Measurements from ENCODE around the gene CDHR1. TPM values are rescaled to one million over a fixed set of nuclear protein-coding genes. Genes with fewer than 3 reads are reported as not detected.
"Not testable (repeated sequence)": the region's sequence is repeated elsewhere in the genome, so short reads cannot be mapped to it uniquely, and the experiment has no call there.

Gene CDHR1
- total RNA-seq, 1 donor from 2014 or later, result 2.5 TPM

- no peak for DNase-seq (ENCODE audit: low read depth)
- H3K4me3 ChIP-seq (ENCODE audit: low read depth, low read length), result no peak overlapping the region
- TF ChIP-seq, protein P1, sequence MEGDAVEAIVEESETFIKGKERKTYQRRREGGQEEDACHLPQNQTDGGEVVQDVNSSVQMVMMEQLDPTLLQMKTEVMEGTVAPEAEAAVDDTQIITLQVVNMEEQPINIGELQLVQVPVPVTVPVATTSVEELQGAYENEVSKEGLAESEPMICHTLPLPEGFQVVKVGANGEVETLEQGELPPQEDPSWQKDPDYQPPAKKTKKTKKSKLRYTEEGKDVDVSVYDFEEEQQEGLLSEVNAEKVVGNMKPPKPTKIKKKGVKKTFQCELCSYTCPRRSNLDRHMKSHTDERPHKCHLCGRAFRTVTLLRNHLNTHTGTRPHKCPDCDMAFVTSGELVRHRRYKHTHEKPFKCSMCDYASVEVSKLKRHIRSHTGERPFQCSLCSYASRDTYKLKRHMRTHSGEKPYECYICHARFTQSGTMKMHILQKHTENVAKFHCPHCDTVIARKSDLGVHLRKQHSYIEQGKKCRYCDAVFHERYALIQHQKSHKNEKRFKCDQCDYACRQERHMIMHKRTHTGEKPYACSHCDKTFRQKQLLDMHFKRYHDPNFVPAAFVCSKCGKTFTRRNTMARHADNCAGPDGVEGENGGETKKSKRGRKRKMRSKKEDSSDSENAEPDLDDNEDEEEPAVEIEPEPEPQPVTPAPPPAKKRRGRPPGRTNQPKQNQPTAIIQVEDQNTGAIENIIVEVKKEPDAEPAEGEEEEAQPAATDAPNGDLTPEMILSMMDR (conservative IDR thresholded peaks at IDR 0.05; ENCODE audit: low read depth, low read length), result no peak
Observed at GRCh38 chr10:84166620-84167288, 27.6 kb upstream of the CDHR1 start.

DNA sequence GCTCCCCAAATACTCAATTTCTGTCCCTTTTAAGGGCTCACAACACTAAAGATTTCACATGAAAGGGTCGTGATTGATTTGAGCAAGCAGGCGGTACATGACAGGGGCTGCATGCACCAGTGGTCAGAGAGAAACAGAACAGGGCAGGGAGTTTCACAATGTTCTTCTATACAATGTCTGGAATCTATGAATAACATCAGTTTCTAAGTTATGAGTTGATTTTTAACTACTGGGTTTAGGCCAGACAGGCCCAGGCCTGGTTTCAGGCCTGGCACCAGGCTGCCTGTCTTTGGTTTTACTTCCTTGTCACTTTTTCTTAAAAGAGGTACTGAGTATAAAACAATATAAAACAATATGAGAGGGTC lies 27.1 kb upstream of the CDHR1 start:
- DNase-seq (ENCODE audit: low read depth); H3K4me3 ChIP-seq (ENCODE audit: low read depth, low read length): not testable (repeated sequence)

DNA sequence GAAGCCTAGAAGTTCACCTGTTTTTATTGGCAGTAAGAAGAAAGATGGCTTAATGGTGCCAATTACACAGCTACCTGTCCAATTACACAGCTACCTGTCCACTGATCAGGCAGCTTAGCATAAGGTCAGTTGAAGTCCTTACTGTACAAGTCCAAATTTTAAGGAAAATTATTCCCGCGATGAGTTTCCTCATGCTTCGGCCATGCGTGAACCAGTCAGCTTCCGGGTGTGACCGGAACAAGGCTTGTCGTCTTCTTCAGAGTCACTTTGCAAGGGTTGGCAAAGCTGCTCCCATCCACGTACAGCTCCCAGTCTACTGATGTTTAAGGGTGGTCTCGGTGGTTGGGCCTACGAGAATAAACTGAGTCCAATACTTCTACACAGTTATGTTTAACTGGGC lies 26.0 kb upstream of the CDHR1 start:
- DNase-seq (ENCODE audit: low read depth), result not testable (repeated sequence)
- peak overlapping the region; percentile 41 for H3K4me3 ChIP-seq (ENCODE audit: low read depth, low read length)

GRCh38 chr10:84171237-84171636 lies 23.1 kb upstream of the CDHR1 start:
- not testable (repeated sequence) for DNase-seq (ENCODE audit: low read depth)
- H3K4me3 ChIP-seq (ENCODE audit: low read depth, low read length), result peak overlapping the region; percentile 69

- DNase-seq (ENCODE audit: low read depth), result peak; percentile 56
- H3K4me3 ChIP-seq (ENCODE audit: low read depth, low read length), result peak overlapping the region; percentile 69
Observed at GRCh38 chr10:84171700-84172466, 22.5 kb upstream of the CDHR1 start.

DNA sequence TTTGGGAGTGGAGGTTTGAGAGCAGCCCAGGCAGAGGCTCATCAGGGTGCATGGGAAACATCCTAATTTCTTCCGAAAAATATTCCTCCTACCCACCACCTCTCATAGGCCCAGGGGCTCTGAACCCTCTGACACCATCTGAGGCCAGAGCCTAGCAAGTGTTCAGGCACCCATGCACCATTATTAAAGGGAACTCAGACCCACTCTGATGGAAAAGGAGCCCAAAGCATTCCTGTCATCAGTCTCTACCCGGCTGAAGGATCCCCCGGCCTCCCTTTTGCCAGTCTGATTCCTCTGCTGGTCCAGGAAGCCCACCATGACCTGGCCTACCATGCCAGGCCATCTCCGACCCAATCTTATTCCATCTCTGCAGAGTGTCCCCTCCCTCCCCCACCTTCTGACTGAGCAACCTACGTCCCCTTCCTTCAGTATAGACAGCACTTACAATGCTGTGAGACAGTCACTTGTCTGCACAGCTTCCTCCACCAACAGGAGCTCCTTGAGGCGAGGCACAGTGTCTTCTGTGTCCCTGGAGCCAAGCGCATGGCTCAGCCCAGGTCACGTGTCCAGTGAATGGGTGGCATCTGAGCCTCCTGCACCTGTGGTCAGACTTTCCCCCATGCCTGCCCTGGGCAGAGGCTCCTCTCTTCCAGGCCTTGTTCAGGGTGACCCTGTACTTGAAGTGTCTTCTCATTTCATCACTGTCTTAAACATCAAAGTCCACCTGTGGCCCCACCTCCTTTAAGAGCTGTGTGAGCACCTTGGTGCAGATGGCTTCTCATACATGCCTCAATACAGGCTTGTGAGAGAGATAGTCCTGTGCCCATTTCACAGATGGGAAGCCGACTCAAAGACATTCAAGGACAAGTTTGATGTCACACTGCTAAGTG lies 21.6 kb upstream of the CDHR1 start:
- H3K4me3 ChIP-seq (ENCODE audit: low read depth, low read length), result peak overlapping the region; percentile 69
- TF ChIP-seq, protein P1 (conservative IDR thresholded peaks at IDR 0.05; ENCODE audit: low read depth, low read length), result no peak
- DNase-seq (ENCODE audit: low read depth), result no peak

- H3K4me3 ChIP-seq (ENCODE audit: low read depth, low read length), result no peak within 1 kb of the TSS
- TF ChIP-seq, protein P1 (conservative IDR thresholded peaks at IDR 0.05; ENCODE audit: low read depth, low read length), result no peak
- DNase-seq (ENCODE audit: low read depth), result no peak
Observed at GRCh38 chr10:84173501-84173929, 20.8 kb upstream of the CDHR1 start, which contains the start of gene GPR15LG. Gene GPR15LG (plus strand): TSS chr10:84173801. CDS start chr10:84173852, 51 bp downstream.

DNA sequence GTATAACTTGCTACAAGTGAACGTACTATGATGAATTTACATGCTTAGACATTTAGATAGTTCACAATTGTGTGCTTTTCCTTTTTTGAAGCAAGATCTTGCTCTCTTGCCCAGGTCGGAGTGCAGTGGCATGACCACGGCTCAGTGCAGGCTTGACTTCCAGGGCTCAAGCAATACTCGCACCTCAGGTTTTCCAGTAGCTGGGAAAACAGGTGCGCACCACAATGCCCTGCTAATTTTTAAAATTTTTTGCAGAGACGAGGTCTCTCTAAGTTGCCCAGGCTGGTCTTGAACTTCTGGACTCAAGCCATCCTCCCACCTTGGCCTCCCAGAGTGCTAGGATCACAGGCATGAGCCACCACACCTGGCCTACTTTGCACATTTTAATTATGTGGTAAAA lies 18.9 kb upstream of the CDHR1 start:
- TF ChIP-seq, protein P1 (conservative IDR thresholded peaks at IDR 0.05; ENCODE audit: low read depth, low read length), result no peak

More for the DNA sequence above, 18.9 kb upstream of the CDHR1 start:
- DNase-seq (ENCODE audit: low read depth), result no peak
- no peak overlapping the region for H3K4me3 ChIP-seq (ENCODE audit: low read depth, low read length)
